Stimulated activated CD4-positive, alpha-beta T cell treated with anti-CD3 and anti-CD28 coated beads, Interleukin-15, amount 100 ng/mL, for 24 hours (primary cell): ENCODE data around the gene SLFNL1.

ENCODE experiments used
- DNase-seq: peaks from one replicate; pipeline ENCODE4 v3.0.0-alpha.2; 2020

The SLFNL1 gene

DNA sequence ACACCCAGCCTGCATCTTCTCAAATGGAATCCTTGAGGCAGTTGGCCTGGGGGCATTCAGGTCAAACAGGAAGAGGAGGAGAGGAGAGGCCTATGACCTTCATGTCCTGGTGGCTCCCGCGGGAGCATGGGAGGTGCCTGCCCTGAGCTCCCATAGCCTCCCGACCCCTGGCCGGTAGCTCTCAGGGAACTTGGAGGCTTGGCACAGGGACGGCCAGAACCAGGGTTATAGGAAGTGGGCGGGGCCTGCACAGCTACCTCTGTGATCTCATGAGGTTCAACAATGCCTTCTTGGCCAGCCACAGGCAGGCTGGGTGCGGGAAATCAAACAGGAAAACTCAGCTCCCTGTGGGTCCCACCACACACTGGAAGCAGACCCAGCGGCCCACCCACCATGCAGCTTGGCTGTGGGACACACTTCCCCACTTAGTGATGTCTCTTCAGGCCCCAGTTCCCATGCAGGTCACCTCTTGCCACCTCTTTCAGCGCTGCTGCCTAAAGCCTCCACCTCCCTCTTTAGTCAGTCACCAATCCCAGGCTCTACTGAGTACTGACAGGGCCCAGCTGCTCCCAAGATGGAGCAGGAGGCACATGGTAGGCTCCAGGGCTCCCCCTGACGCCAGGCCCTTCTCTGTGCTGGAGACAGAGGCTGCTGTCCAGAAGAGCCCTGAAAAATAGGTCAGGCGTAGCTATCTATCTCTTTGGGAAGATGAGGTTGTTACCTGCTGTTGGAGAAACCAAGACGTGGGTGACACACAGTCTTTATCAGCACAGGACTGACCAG, at the start of gene SLFNL1:
TSS of gene SLFNL1 (minus strand) at position 200 of the 783 bp plus-strand sequence. CDS start 1,065 bp downstream, outside the sequence.
- no peak for DNase-seq

DNA sequence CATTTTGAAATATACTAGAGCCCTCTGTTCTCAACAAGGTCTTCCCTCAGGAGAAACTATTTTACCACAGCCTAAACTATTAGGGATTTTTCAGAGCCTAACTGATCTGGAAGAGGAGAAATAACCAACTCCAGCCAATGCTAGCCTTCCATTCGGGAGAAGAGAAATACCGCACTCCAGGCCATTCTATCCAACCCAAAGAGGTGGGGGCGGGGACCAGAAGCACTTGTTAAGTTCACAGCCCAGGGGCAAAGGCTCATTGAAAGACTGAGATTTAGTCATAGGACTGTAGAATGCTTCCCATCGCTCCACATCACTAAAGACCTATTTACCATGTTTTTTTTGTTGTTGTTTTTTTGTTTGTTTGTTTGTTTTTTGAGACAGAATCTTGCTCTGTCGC, 35.4 kb upstream of the SLFNL1 start:
- no peak for DNase-seq

DNA sequence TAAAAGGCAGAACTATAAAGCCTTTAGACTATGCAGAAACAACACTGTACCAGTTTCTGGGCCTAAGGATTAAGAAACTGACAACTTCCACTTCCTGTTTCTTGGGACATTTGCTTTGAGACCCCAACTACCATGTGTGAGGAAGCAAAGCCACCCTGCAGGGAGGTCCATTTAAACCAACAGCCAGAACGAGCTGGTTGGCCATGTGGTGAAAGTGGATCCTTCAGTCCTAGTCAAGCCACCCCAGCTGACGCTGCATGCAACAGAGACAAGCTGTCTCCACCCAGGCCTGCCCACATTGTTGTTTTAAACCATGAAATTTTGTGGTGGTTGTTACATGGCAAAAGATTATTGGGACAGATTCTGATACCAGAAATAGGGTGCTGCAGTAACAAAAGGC, 31.8 kb upstream of the SLFNL1 start:
- DNase-seq: no peak

DNA sequence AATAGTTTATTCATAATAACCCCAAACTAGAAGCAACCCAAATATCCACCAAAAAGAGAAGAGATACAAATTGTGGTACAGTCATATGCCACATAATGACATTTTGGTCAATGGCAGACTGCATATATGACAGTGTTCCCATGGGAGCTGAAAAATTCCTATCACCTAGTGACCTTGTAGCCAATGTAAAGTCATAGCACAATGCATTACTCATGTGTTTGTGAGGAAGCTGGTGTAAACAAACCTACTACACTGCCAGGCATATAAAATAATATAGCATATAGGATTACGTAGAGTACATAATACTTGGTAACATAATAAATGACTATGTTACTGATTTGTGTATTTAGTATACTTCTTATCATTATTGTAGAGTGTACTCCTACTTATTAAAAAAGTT, 29.5 kb upstream of the SLFNL1 start:
- no peak for DNase-seq

DNA sequence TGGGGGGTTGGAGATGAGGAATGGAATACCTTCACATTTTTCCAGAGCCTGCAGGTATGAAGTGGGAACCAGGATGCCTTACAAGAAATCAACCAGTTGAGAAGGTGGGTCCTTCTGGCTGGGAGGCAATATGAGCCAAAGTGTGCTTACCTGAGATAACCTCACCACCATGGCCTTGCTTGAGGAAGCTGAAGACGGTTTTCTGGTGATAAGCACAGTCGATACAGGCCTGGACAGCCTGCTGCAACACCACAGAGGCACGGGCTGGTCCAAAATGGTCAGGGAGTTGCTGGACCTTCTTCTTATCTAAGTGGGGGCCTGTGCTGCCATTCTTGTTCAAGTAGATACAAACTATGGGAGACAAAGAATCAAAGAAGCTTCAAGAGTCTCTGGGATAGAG, 27.0 kb upstream of the SLFNL1 start:
- DNase-seq: no peak

DNA sequence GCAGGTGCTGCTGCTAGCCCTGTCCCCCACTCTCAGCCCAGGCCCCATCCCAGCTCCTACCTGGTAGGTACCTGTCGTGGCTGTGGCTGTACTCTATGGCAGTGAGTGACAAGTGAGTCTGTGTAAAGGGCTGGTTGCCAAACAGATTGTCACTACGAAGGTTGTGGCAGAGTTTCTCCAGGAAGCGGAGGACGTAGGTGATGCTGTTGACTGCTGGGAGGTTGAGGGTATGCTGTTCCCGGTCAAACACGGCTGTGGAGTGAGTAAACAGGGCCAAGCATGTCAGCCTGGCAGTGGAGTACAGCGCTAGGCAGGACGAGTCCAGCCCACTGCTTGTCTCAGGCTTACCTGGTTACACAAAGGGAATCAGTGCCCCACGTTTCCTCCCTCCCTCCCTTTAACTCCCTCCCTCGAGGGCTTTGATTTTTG, 24.8 kb upstream of the SLFNL1 start:
- no peak for DNase-seq

DNA sequence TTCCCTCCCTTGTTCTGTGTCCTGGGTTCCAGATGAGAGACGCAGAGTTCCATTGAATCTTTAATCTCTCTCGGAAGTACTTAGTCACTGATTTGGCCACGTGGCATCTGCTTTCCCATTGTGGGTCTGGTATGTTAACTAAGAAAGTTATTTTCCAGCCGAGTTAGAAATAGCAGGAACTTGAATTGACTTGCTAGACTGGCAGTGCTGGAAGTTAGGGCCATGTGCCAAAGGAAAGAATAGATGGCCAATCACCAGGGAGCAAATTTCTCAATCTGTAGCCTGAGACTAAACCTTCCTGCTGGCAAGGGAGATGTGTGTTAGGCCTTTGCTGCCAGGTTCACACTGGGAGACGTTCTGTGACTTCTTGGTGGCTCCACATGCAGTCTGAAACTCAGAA, 24.2 kb upstream of the SLFNL1 start:
- no peak for DNase-seq

DNA sequence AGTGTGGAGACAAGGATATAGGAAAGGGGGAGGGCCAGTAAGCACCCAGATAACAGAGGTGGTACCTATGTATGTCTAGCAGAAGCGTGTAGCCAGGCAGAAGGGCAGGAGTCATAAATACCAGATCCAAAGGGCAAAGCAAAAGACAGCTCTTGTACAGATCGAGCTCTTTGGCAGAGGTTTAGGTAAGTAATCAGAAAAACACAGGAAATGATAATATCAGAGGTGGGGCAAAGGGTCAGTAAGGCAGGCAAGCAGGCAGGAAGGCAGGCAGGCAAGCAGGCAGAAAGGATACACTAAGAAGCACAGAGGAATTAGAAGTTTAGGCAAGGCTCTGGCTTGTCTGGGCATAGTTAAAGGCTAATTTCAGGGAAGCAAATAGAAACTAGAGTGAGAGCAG, 22.7 kb upstream of the SLFNL1 start:
- DNase-seq: no peak

DNA sequence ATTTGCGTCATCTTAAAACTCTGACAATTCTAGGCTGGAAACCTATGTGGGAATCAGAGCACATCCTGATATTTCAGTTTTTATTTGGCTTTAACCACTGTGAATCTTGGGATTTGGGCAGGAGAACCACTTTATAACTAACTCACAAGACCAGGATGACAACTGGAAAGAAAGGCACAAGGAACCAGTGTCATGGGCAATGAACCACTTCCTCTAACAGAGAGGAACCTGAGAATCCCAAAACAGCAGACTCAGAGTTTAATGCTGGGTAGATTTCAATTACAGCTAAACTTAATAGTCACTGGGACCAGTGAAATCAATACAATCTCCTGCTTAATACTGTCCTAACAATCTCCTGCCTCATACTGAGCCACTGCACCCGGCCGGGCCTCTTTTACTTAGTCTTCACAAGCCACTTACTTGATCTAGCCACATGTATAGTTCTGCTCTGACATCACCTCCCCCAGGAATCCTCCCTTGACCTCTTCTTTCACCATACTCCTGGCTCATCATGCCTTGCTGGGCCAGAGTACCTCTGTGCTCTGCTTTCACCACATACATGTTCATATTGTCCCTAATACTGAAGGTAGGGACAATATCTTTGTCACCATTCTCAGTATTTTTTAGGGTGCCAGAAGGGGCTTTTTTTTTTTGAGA, 20.2 kb upstream of the SLFNL1 start:
- DNase-seq: no peak

DNA sequence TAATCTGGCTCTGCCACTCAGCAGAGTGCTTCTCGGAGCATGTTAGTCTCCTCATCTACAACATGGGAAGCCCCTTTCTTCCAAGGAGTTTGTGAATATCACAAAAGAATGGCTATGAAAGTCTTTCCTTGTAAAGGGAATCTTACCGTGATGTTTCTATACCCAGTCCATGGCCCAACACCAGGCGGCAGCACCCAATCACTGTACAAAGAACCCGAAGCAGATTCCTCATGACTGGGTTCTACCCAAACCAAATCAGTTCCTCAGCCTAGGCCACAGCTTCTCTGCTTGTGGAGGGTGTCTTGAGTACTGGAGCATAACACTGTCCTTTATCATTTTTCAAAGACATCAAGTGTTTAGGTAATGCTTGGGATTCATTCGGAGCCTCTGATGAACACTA, 16.6 kb upstream of the SLFNL1 start:
- no peak for DNase-seq

DNA sequence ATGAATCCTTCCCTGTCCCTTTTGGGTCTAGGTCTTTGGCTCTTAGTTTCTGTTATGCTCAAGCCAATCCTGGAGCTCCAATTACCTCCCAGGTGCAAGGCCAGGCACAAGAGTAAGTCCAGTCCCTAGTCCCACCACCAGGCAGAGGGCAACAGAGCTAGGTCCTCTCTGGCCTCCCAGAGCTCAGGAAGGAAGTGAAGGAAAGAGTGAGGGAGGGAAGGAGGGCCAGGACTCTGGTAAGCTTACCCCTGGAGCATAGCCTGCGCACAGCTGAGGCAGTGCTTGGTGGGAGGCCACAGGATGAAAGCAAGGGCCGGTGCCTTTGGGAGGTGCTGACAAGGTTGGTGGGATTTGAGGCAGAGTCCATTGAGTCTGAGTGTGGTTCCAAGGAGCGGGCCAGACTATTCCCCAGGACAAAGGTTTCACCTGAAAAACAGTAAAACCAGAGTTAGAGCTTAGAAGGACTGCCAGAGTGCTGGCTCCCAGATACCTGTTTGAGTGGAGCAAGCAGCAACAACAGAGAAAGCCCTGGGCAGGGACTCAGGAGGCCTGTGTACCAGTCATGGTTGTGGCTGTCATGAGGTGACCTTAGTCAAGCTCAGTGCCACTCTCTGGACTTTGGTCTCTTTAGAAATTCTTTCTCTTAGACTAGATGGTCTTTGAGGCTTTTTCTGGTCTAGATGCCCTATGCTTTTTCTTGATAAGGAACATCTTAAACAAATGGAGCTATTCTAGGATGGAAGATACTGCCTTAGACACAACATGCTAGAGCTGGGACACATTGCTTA, 15.8 kb upstream of the SLFNL1 start:
- DNase-seq: no peak

DNA sequence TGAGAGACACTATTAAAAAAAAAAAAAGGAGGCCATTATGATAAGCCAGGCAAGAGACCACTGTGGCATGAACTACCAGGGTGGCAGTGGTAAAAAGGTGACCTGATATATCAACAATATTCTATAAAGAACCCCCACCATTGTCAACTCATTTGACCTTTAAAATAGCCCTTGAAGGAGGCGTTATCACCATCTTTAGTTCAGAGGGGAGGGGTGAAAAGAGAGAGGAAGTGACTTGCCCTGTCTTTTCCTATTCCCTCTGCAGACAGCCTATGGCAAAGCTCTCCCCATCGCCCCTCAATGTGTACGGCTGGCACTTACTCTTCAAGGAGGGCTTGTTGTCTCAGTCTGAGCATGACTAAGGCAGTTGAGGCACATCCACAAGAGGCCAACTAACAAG, 11.7 kb upstream of the SLFNL1 start:
- no peak for DNase-seq

DNA sequence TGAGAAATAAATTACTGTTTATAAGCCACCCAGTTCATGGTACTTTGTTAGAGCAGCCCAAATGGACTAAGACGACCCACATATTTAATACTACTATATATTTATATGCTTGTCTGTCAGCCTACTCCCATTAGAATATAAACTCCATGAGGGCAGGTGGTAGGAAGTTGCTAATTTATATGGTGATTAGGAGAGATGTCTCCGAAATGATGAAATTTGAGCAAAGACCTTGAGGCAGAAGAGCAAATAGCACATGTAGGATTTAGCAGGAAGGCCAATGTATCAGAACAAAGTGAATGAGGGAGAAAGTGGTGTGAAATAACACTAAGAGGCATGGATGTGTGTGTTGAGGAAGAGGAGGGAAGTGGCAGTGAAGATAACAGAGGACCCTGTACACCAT, 10.6 kb upstream of the SLFNL1 start:
- no peak for DNase-seq

DNA sequence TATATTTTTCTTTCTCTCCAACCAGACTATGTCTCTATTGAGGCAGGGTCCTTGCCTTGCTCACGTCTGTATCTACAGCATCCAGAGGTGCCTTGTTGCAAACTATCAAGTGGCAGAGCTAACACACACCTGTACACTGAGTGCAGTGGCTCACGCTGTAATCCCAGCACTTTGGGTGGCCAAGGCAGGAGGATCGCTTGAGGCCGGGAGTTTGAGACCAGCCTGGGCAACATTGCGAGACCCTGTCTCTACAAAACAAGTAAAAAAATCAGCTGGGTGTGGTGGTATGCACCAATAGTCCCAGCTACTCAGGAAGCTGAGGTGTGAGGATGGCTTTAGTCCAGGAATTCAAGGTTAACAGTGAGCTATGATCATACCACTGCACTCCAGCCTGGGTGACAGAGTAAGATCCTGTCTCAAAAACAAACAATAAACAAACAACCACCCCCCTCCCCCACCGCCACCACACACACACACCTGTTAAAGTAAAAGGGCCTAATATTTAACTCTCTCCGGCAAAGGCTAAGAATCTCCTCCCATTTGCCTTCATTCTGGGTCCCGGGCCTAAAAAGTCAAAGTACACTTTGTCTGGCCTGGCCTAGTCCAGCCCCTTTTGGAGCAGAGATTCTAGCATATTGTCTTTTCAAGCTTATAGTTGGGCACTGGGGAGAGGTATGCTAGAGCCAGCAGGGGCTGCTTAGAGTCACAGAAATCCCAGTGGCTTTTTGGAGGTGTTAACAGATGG, 9.5 kb upstream of the SLFNL1 start:
- no peak for DNase-seq

DNA sequence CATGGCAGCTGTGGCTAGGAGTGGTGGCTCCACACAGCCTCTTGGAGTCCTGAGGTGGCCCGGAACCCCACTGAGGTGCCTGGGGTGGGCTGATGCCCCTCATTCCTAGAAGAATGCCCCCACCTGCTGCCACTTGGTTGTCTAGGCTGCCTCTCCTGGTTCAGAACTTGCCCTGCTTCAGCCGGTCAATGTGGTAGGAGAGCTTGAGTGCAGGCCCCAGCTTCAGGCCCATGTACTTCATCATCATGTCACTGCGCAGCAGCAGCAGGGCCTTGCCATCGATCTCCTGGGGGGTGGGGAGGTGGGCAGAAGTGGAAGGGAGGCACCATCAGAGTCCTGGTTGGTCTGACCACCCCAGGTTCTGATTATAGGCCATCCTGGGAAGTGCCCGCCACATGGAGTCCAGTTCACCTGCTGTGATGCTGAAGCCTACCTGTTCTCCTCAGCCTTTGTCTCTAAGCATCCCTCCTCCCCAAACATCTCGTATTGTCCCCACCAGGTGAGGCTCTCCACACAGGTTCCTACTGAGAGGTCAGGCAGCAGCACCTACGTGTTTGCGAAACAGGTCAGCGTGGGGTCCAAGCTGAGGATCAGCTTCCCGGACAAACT, 6.6 kb upstream of the SLFNL1 start:
- DNase-seq: no peak

DNA sequence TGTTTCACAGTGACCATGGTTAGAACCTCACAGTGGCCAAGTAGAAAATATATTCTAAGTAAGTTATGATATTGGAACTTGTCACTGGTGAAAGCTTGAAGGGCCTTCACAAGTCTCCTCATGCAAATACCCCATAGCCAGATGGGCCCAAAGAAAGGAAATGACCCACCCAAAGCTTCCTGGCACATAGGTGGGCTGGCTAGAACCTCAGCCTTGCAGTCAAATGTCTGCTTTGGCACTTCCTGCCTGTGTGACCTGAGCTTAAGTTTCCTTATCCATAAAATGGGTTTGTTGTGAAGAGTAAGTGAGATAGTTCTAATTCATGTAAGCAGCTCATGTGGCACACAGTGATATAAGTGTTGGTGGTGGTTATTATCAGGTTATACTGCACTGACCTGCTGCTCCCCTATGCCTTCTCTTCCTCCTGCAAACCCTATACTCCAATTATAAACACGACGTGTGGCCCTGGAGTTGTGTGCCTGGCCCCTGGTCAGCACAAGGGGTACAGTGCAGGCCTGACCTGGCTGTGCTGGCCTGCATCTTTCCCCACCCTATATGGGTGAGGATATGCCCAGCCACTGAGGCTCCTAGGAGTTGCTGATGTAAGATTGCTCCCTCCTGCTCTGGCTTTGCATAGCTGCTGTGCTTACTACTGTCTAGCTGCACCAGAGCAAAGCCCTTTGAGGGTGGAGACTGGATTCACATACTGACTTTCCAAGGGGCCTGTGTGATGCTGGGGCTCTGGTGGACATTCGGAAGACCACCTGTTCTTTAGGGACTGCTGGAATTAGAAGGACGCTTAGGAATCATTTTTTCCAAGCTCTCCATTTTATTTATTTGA, 4.7 kb upstream of the SLFNL1 start:
- DNase-seq: no peak

DNA sequence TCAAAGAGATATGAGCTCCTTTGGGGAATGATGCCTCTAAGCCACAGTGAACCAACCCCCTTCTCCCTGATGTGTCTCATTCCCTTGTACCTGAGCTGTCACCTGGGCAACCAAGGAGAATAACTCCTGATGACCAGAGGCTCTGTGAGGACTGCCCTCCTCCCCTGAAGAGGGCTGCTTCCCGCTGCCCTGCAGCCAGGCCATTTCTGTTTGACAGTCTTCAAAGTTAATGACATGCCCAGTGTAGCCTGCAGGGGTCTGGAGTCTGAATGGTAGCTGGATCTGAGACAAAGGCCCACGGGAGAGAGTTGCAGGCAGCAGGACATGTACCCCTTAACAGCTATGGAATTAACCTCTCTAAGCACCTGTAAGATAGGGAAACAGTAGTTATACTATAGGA, 3.4 kb upstream of the SLFNL1 start:
- DNase-seq: no peak

DNA sequence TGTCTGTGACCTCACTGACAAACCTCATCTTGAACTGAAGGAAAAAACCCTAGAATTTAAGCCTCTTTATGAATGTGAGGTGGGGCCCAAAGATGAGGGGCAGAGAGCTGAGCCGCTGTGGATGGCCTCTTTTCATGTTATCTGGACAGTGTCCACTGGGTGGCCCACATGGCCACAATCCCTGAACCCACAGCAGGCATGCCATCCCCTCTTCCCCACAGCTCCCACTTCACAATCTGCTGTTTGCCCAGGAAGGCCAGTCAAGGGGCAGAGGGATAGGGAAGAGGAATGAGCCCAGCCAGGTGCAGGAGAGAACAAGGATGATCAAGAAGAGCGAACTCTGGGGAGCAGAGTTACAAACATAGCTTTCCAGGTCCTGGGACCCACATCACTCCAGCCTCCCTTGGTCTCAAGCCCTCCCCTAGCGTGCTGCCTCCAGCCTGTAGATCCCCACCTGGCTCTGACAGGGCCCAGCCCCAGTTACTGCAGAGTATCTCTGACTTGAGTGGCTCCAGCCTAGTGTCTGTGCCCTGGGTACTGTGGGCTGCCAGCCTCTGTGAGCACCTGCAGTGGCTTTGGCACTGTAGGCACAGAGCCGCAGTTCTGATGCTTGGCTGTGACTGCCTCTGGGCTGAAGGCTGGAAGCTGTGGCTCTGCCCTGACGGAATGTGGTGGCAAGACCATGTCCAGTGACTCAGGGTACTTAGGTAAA, 1.9 kb upstream of the SLFNL1 start:
- DNase-seq: no peak

DNA sequence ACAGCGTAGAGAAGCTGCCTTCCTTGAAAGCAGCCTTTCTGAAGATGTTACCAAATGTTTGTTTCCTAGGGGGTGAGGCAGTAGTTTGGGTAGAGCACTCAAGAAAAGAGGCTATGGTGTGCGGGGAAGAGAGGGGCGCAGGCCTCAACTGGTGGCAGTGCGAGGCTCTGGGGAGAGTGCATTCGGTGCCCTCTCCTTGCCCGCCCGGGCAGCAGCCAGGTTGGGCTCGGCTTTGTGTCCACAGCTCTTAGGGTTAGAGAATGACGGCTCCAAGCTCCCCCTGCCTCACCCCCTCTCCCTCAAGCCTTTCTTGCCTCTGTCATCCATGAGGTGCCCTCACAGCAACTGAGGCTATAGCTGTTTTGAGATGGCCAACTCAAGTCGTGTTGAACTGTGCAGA, 899 bp upstream of the SLFNL1 start:
- DNase-seq: no peak

DNA sequence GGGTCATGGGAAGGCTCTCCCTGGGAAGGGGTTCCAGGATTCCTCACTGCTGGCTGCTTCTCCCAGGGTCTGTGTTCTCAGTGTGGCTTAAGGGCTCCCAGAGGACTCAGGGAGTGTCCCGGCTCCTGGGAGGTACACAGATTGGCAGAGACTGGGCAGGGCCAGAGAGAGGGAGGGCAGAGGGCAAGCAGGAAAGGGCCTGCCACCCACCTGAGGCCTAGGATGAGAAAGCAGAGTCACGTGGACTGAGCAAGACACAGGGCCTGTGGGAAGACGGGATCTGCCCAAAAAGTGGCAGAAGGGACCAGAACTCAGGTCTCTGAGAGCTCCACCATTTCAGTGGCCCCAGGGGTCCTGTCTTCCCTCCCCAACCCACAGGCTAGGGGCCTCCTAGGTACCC, 871 bp downstream of the SLFNL1 start:
- no peak for DNase-seq

DNA sequence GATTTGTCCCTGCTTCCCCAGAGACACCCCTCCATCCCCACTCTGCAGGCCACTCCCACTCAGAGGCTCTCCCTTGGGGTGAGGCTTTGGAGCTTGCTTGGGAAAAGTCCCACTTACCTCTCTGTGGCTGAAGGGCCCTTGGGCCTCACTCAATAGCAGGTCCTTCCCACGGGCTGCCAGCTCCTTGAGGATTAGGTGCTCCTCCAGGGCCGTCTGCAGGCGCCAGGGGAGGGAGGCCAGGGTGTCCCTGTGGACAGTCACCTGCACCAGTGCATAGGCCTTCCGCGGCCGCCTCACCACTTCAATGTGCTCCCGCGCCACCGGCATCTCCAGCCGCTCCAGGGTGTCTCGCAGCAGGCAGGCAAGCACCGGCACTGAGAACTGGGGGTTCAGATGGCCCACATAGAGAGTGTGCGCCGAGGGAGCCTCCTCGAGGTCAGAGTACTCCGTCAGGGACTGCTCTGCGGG, 1.4 kb downstream of the SLFNL1 start:
- DNase-seq: no peak
